Measurements from ENCODE around the gene LCN1.
"Not testable (repeated sequence)": the region's sequence is repeated elsewhere in the genome, so short reads cannot be mapped to it uniquely, and the experiment has no call there.

The LCN1 gene

DNA sequence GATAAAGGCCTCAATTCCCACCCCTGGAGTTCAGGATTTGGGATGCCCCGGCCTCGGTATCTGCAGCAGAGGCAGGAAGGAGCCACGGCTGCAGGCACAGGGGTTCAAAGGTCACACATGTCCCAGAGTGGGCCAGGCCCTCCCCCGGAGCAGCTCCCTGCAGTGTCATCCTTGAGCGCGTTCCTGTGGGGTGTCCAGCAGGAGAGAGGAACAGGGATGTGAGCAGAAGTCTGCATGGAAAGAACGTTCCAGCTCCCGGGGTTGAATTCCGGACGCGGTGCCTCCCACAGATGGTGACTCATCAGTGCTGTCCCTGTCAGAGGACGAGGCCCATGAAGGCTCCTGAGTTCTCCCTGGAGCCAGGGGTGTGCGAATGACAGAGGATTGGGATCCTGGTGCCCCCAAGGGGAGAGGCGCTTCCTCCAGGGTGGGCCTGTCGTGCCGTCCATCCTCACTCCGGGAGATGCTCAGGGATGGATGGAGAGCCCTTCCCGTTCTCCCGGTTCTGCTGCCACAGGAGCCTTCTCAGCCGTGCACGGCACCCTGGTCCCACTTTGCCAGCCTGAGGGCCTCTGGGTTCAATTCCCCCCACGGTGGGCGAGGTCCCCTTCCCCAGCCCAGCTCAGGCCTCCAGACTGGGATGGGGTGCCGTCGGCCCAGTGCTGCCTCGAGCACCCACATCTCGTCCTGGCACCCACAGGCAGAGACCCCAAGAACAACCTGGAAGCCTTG lies 3.1 kb downstream of the LCN1 start:
- TF ChIP-seq, protein P1, sequence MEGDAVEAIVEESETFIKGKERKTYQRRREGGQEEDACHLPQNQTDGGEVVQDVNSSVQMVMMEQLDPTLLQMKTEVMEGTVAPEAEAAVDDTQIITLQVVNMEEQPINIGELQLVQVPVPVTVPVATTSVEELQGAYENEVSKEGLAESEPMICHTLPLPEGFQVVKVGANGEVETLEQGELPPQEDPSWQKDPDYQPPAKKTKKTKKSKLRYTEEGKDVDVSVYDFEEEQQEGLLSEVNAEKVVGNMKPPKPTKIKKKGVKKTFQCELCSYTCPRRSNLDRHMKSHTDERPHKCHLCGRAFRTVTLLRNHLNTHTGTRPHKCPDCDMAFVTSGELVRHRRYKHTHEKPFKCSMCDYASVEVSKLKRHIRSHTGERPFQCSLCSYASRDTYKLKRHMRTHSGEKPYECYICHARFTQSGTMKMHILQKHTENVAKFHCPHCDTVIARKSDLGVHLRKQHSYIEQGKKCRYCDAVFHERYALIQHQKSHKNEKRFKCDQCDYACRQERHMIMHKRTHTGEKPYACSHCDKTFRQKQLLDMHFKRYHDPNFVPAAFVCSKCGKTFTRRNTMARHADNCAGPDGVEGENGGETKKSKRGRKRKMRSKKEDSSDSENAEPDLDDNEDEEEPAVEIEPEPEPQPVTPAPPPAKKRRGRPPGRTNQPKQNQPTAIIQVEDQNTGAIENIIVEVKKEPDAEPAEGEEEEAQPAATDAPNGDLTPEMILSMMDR (IDR thresholded peaks at IDR 0.05; ENCODE audit: low read depth, low read length, missing control alignments), result no peak
- no peaks in the 10 kb centered on the region for H3K27me3 ChIP-seq (replicated peaks)
- H3K4me3 ChIP-seq (ENCODE audit: low read depth, low read length), result no peak overlapping the region
- peak; percentile 57 for DNase-seq
- H3K27ac ChIP-seq, result no peak overlapping the region
- H3K36me3 ChIP-seq (replicated peaks), result no peaks in the 10 kb centered on the region
- in situ Hi-C loops (cut with HindIII; ENCODE audit: low pct_ligation_motif_present, low sequenced_read_pairs), result no loop called here

DNA sequence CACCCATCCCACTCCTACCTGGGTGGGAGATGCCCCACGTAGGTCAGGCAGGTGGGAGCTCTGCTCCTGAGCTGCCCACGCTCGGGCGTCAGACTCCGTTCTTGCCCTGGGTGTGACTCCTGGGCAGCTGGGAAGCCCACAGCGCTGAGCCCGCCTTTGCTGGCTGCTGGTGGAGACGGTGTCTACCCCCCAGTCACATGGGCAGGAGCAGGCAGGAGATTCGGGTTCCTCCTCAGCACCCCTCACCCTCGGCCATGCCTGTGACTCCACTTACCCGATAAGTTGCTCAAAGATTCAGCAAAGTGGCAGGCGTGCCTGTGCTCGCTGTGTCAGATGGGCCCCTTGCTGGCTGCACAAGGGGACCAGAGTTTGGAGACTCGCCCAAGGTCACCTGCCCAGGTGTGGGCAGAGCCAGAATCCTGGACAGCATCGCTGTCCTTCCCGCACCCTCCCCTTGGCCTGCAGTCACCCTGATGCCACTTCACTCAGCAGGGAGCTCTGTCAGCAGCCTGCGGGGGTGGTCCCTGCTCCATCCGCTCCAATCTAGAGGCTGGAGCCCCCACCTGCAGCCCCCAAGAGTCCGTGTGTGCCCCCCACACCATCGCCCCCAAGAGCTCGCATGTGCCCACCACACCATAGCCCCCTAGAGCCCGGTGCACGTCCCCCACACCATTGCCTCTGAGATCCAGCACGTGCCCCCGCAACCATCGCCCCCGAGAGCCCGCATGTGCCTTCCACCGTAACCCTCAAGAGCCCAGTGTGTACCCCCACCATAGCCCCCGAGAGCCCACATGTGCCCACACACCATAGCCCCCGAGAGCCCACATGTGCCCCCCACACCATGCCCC lies 4.2 kb downstream of the LCN1 start:
- H3K4me3 ChIP-seq (ENCODE audit: low read depth, low read length), result no peak overlapping the region
- TF ChIP-seq, protein P1 (IDR thresholded peaks at IDR 0.05; ENCODE audit: low read depth, low read length, missing control alignments), result no peak
- no peaks in the 10 kb centered on the region for H3K36me3 ChIP-seq (replicated peaks)
- H3K27ac ChIP-seq, result no peak overlapping the region
- in situ Hi-C loops (cut with HindIII; ENCODE audit: low pct_ligation_motif_present, low sequenced_read_pairs), result no loop called here
- DNase-seq, result no peak
- H3K27me3 ChIP-seq (replicated peaks), result no peaks in the 10 kb centered on the region

DNA sequence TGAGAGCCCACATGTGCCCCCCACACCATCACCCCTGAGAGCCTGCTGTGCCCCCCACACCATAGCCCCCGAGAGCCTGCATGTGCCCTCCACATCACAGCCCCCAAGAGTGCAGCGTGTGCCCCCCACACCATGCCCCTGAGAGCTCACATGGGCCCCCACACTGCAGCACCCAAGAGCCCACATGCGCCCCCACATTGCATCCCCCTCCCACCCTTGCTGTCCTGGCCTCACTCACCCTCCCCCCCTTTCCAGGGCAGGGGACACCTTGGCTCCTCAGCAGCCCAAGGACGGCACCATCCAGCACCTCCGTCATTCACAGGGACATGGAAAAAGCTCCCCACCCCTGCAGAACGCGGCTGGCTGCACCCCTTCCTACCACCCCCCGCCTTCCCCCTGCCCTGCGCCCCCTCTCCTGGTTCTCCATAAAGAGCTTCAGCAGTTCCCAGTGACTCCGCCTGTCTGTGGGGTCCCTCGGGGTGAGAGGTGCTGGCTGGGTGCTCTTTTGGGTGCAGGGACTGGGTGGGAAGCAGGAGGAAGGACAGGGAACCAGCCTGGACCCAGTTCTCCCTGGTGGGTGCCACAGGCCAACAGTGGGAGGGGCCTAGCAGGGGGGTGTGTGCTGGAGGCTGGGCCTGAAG lies 5.0 kb downstream of the LCN1 start:
- Histone ChIP-seq H3K4me3 (ENCODE audit: low read depth, low read length) (no peak overlapping the region), H3K36me3 (replicated peaks) (no peaks in the 10 kb centered on the region), H3K27me3 (replicated peaks) (no peaks in the 10 kb centered on the region), H3K27ac (no peak overlapping the region)
- no peak for DNase-seq
- TF ChIP-seq, protein P1 (IDR thresholded peaks at IDR 0.05; ENCODE audit: low read depth, low read length, missing control alignments), result no peak
- in situ Hi-C loops (cut with HindIII; ENCODE audit: low pct_ligation_motif_present, low sequenced_read_pairs), result no loop called here

DNA sequence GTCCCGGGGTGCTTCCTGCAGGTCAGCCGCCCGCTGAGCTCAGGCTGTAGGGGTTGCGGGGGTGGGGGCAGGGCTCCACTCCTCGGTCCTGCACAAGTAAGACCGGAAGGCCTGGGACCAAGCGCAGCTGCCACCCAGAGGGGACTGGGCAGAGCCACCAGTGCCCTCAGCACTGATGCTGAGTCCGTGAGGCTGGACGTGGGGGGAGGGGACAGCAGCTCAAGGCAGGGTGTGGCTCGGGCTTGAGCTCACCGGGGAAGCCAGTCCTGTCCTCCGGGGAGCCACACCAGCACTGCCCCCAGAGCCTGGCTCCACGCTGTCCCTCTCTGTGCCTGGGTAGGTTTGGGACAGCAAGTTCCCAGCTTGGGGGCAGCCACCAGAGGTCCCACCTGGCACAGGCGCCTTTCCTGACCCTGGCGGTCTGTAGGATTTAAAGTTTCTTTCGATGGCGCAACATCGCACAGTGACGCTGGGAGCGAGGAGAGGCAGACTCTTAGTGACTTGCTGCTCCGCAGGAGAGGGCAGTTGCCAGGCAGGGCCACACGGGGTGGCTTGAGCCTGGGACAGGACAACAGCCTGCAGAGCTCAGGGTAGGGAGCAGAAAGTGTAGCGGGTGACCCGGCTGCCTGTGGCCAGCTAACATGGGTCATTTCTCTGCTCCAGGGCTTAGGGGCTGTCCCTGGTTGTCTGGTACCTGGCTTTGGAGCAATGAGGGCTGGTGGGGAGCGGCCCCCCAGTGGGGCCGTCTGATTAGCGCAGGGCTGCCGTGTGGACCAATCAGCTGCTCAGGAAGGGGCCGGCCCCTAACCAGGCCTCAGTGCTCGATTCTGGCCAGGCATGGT lies 5.7 kb downstream of the LCN1 start:
- no peak overlapping the region for H3K27ac ChIP-seq
- H3K36me3 ChIP-seq (replicated peaks), result no peaks in the 10 kb centered on the region
- DNase-seq, result no peak
- H3K4me3 ChIP-seq (ENCODE audit: low read depth, low read length), result no peak overlapping the region
- in situ Hi-C loops (cut with HindIII; ENCODE audit: low pct_ligation_motif_present, low sequenced_read_pairs), result no loop called here
- no peaks in the 10 kb centered on the region for H3K27me3 ChIP-seq (replicated peaks)
- TF ChIP-seq, protein P1 (IDR thresholded peaks at IDR 0.05; ENCODE audit: low read depth, low read length, missing control alignments), result no peak

DNA sequence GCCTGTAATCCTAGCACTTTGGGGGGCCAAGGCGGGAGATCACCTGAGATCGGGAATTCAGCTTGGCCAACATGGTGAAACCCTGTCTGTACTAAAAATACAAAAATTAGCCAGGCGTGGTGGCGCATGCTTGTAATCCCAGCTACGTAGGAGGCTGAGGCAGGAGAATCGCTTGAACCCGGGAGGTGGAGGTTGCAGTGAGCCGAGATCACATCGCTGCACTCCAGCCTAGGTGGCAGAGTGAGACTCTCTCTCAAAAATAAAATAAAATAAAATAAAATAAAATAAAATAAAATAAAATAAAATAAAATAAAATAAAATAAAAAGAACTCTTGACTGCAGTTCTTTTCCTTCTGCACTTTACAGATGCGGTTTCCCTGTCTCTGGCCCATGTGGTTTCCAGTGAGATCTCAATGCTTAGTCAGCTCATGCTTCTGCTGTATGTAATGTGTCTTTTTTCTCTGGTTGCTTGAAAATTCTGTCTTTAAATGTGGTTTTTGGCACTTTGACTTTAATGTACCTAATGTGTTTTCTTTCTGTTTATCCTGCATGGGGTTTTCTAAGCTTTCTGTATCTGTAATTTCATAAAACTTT lies 7.7 kb downstream of the LCN1 start:
- in situ Hi-C loops (cut with HindIII; ENCODE audit: low pct_ligation_motif_present, low sequenced_read_pairs); DNase-seq; H3K36me3 ChIP-seq (replicated peaks); H3K27ac ChIP-seq; H3K4me3 ChIP-seq (ENCODE audit: low read depth, low read length); H3K27me3 ChIP-seq (replicated peaks): not testable (repeated sequence)

All from brain microvascular endothelial cell (primary cell).